Activated T-cell treated with anti-CD3 and anti-CD28 coated beads, Interleukin-2, amount 50 U/mL, for 72 hours (primary cell): ENCODE results near the gene SLC35A1. TPM values are rescaled to one million over a fixed set of nuclear protein-coding genes. Genes with fewer than 3 reads are reported as not detected.

Experiments
- ATAC-seq, 2 donors: fragments of 150-1000 bp; cut with Tn5 transposase; replicated peaks in 1 of 2; 2 replicates each; pipeline ENCODE4 v1.10.0; 2021; ENCODE audit warnings: moderate library complexity in 2 of 2, mild to moderate bottlenecking in 1 of 2
- DNase-seq, 2 donors: peaks; one replicate each; pipeline ENCODE4 v3.0.0; 2021 to 2022; ENCODE audit warnings: mixed read lengths in 1 of 2
- H3K27ac Mint-ChIP-seq: one replicate; pipeline ENCODE4 v1.8.0; 2022; ENCODE audit warnings: mild to moderate bottlenecking, moderate library complexity, mixed read lengths
- H3K27me3 Mint-ChIP-seq: one replicate; pipeline ENCODE4 v1.8.0; 2022; ENCODE audit warnings: low read depth, mixed read lengths
- H3K36me3 Mint-ChIP-seq, 2 donors: one replicate each; pipeline ENCODE4 v1.8.0; 2022; ENCODE audit warnings: mixed read lengths in 2 of 2, mild to moderate bottlenecking in 1 of 2; ENCODE audit not compliant: insufficient read depth in 2 of 2
- H3K4me1 Mint-ChIP-seq: one replicate; pipeline ENCODE4 v1.8.0; 2022; ENCODE audit warnings: low read depth, mixed read lengths
- H3K4me3 Mint-ChIP-seq, 2 donors: one replicate each; pipeline ENCODE4 v1.8.0; 2022; ENCODE audit warnings: mild to moderate bottlenecking in 2 of 2, mixed read lengths in 2 of 2, moderate library complexity in 2 of 2
- H3K9me3 Mint-ChIP-seq, 2 donors: one replicate each; pipeline ENCODE4 v1.8.0; 2022; ENCODE audit warnings: mixed read lengths in 2 of 2
- total RNA-seq, 2 donors: library from RNA; stranded (reverse); gene quantifications; one replicate each; pipeline ENCODE4 v1.2.3, GENCODE V29; 2022

Gene SLC35A1, protein sequence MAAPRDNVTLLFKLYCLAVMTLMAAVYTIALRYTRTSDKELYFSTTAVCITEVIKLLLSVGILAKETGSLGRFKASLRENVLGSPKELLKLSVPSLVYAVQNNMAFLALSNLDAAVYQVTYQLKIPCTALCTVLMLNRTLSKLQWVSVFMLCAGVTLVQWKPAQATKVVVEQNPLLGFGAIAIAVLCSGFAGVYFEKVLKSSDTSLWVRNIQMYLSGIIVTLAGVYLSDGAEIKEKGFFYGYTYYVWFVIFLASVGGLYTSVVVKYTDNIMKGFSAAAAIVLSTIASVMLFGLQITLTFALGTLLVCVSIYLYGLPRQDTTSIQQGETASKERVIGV
- 10 to 100 TPM; 12.7 to 14.7 TPM for total RNA-seq

DNA sequence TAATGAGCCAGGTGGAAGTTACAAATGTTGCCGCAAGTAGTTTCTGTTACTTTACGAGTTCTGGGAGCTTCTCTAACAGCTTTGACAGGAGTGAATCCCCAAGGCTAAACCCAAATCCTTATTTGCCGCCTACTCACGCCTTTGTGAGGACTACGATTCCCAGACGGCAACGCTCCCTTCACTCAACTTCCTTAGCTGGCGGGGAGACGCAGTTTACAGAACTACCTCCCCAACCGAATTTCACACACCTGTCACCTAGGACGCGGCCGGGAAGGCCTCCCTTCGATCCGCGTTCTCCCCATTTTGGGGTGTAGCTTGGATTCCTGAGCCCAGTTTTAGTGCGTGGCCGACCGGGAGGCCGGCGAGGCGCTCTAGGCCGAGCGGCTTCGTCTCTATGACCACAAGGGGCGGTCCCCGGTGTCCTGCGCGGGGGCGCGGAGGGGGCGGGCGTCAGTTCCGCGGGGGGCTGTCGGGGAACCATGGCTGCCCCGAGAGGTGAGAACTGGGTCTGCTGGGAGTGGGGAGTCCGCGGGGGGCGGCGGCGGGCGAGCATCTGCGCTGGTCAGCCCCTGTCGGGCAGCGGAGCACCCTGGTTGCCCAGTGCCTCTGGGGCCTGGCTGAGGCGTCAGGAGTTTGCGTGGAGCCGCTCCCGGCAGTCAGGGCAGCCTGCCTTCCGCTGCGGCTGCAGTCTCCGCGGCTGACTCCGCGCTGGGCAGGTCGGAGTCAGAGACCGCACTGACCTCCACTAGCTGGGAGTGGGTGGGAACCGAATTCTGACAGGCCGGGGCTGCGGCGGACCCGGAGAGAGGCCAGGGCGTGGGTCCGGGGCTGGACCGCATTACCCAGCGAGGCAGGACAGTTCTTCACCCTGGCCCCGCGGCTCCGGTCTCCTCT is at the start of gene SLC35A1:
SLC35A1 (plus strand) TSS at position 450 of the 894 bp plus-strand sequence; CDS start at position 480, 30 bp downstream.
- no peaks in the 10 kb centered on the region for H3K27me3 Mint-ChIP-seq
- peaks cover 0 to under 1% of the 10 kb centered on the region in 2 donors for H3K36me3 Mint-ChIP-seq
- H3K9me3 Mint-ChIP-seq = no peaks in the 10 kb centered on the region
- H3K4me1 Mint-ChIP-seq = peaks cover 30% of the 10 kb centered on the region
- DNase-seq = peak; percentile 89 to 91
- peak within 1 kb of the TSS; percentile 96 to 98 for H3K4me3 Mint-ChIP-seq
- ATAC-seq = peak; percentile 93
- H3K27ac Mint-ChIP-seq = peak within 1 kb of the TSS; percentile 97

DNA sequence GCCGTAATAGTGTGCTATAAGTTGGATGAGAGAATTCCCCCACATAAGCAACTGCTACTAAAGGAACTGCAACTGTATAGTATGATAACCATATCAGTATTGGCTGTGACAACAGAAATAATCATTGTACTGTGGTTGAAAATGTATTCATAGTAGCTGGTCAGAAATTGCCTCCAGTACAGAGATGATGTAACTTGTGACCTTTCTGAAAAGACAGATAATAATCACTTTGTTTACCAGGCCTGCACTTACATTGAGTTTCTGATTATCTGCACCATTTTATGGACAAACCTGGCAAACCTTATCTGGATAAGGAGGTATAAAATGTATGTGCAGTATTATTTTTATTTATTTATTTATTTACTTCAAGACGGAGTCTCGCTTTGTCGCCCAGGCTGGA is 46.0 kb upstream of the SLC35A1 start:
- H3K4me3 Mint-ChIP-seq = no peak overlapping the region
- no peaks in the 10 kb centered on the region for H3K27me3 Mint-ChIP-seq
- no peaks in the 10 kb centered on the region for H3K4me1 Mint-ChIP-seq
- DNase-seq (no peak), ATAC-seq (no peak)
- no peaks in the 10 kb centered on the region for H3K36me3 Mint-ChIP-seq
- H3K9me3 Mint-ChIP-seq = no peaks in the 10 kb centered on the region
- H3K27ac Mint-ChIP-seq = no peak overlapping the region

DNA sequence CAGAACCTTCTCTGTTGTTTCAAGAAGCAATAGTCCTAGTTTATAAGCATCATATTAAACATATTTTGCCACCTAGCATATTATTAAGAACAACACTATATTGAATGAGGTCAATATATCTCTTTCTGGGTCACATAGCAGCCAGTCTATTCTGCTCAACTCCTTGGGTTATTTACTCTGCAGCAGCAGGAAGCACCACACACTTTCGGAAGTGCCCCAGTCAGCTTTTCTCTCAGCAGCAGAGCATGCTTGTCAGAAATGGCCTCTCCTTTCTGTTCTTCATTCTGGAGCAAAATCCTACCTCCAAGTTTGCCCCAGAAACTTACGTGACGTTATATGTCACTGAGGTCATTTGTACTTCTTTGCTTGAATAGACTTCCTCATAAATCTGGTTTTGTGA is 42.3 kb upstream of the SLC35A1 start:
- H3K4me3 Mint-ChIP-seq = no peak overlapping the region
- no peaks in the 10 kb centered on the region for H3K9me3 Mint-ChIP-seq
- peaks cover 14% of the 10 kb centered on the region for H3K27me3 Mint-ChIP-seq
- no peaks in the 10 kb centered on the region for H3K4me1 Mint-ChIP-seq
- DNase-seq (no peak), ATAC-seq (no peak)
- no peak overlapping the region for H3K27ac Mint-ChIP-seq
- no peaks in the 10 kb centered on the region for H3K36me3 Mint-ChIP-seq

DNA sequence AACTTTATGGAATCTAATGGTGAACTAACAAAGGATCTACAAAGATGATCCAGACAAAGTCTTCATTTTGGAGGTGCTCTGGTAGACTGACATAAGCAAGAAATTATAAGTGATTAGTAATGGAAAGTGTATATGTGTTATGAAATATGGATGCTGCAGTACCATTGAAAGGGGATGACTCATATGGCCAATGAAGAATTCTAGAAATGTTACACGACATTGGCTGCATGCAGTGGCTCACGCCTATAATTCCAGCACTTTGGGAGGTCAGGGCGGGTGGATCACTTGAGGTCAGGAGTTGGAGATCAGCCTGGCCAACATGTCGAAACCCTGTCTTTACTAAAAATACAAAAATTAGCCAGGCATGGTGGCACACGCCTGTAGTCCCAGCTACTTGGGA is 41.5 kb upstream of the SLC35A1 start:
- Mint-ChIP-seq H3K27me3 (peaks cover 14% of the 10 kb centered on the region), H3K36me3 (no peaks in the 10 kb centered on the region), H3K9me3 (no peaks in the 10 kb centered on the region), H3K4me1 (no peaks in the 10 kb centered on the region), H3K4me3 (no peak overlapping the region), H3K27ac (no peak overlapping the region)
- no peak for ATAC-seq
- no peak for DNase-seq

DNA sequence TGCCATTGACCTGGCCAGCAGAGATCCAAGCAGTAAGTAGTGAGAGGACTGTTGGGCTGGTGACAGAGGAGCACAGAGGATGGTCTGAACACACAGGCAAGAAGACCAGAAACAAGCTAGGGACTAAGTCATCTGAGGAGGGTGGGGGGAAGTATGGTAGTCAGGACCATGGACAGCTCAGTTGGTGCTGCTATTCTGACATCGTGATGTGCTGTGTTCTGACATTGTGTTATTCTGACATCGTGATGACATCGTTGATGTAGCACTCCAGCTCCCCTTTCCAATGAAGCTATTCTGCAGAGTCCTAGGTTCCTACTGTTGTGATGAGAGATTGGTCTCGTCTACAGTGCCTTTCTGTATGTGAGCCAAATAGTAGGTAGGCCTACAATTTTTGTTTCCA is 36.3 kb upstream of the SLC35A1 start:
- ATAC-seq = peak in 1 of 2 donors; percentile 41
- no peak overlapping the region for H3K27ac Mint-ChIP-seq
- H3K36me3 Mint-ChIP-seq = peaks cover 0 to 2% of the 10 kb centered on the region in 2 donors
- peak; percentile 35 to 36 for DNase-seq
- peaks cover 14% of the 10 kb centered on the region for H3K27me3 Mint-ChIP-seq
- peaks cover 0 to 2% of the 10 kb centered on the region in 2 donors for H3K9me3 Mint-ChIP-seq
- H3K4me1 Mint-ChIP-seq = no peaks in the 10 kb centered on the region
- no peak overlapping the region for H3K4me3 Mint-ChIP-seq

DNA sequence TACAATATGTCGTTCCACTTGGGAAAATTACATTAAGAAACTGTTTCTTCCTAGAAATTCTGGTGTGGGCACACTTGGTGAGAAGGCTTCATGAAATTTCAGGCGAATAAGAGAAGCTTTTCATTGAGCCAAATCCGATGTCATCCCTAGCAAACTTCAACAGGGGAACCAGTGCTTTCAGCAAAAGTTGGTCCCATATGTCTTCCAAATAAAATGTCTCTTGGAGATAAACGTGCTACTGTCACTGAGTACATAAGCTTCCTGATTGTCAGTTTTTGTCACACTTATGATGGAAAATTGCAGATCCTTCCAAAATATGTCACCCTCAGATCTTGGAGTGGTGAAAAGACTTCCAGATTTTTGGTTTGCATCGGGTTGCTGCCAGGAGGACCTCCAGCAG is 31.1 kb upstream of the SLC35A1 start:
- peaks cover 10% of the 10 kb centered on the region for H3K27me3 Mint-ChIP-seq
- H3K27ac Mint-ChIP-seq = no peak overlapping the region
- DNase-seq = no peak

DNA sequence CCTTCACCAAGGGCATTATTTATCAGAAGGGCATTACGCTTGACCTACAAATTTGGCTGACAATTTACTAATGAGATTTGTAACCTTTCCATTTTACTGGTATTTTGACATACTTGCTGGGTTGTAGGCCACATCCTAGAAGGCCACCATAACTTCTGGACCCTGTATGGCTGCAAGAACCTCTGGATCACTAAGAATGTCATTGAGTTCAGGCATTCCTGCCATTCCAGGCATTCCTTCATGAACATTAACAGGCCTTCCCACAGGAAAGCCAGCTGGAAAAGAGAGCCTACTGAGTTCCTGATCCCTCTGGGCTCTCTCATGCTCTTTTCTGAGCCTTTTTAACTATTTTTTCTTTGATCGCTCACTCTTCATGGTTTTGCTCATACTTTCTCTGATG is 28.4 kb upstream of the SLC35A1 start:
- Mint-ChIP-seq H3K4me3 (no peak overlapping the region), H3K36me3 (peaks cover 0 to 2% of the 10 kb centered on the region in 2 donors), H3K4me1 (no peaks in the 10 kb centered on the region), H3K9me3 (peaks cover 0 to 2% of the 10 kb centered on the region in 2 donors), H3K27me3 (peaks cover 17% of the 10 kb centered on the region), H3K27ac (no peak overlapping the region)
- DNase-seq (no peak), ATAC-seq (no peak)

More for the DNA sequence above, 31.1 kb upstream of the SLC35A1 start:
- Mint-ChIP-seq H3K4me3 (no peak overlapping the region), H3K4me1 (no peaks in the 10 kb centered on the region), H3K36me3 (peaks cover 0 to 2% of the 10 kb centered on the region in 2 donors), H3K9me3 (peaks cover 0 to 2% of the 10 kb centered on the region in 2 donors)
- no peak for ATAC-seq

DNA sequence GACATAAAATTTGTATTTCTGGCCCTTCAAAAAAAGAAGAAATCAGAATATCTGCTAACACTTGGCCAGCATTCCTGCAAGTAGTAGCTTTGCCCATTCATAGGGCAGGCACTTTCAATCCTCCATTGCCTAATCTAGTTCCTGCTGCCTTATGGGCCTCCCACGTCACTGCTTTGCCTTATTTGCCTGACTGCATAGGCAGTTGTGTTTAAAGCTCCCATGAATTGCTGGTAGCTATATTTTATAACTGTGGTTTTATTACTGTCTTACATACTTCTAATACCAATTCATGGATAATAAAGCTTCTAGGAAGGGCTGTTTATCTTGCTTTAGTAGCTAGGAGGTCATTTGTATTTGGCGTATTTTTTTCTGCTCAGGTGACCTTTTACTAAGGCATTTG is 7.7 kb upstream of the SLC35A1 start:
- no peak for ATAC-seq
- no peak for DNase-seq
- Mint-ChIP-seq H3K27me3 (peaks cover 29% of the 10 kb centered on the region), H3K36me3 (no peaks in the 10 kb centered on the region), H3K4me3 (no peak overlapping the region), H3K9me3 (peaks cover 0 to 4% of the 10 kb centered on the region in 2 donors), H3K4me1 (no peaks in the 10 kb centered on the region), H3K27ac (no peak overlapping the region)

DNA sequence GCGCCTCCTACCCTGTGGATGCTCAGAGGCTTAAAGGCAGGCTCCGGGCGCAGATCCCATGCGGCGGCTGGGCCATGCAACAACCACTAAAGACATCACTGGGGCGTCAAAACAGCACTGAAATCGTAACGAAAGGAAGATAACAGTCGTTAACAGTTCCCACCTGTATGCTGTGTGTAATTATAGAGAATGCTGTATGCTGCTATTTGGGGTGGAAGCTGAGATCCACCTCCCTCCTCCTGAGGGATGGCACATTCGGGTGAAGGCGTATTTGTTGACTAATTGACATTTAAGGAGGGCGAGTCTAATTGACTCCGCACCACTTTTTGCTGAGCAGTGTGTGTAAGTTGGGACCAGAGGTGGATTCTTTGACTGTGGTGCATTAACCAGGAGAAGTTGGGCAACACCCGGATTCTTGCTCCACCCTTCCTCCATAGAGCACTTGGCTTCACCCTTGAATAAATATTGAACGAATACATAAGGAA is 687 bp downstream of the SLC35A1 start:
- H3K27ac Mint-ChIP-seq = peak overlapping the region; percentile 9
- DNase-seq (no peak), ATAC-seq (peak in 1 of 2 donors; percentile 77)
- peak overlapping the region; percentile 96 to 98 for H3K4me3 Mint-ChIP-seq
- H3K4me1 Mint-ChIP-seq = peaks cover 30% of the 10 kb centered on the region
- peaks cover 0 to 6% of the 10 kb centered on the region in 2 donors for H3K36me3 Mint-ChIP-seq
- no peaks in the 10 kb centered on the region for H3K9me3 Mint-ChIP-seq
- H3K27me3 Mint-ChIP-seq = no peaks in the 10 kb centered on the region

DNA sequence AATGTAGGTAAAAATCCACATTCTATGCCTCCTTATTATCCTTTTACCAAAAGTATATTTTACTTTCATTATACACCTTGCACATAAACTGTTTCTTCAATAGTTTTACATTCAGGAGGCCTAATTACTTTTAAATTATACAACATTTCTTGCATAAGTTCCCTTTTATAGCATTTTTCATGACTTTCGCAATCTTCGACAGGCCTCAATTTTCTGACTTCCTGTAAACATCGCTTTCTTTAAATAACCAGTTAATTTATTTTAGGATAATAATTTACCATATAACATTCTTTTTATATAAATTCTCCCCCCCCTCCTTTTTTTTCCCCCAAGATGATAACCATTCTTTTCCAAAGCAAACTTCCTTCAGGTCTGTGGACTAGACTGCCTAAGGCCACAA is 9.2 kb downstream of the SLC35A1 start:
- Mint-ChIP-seq H3K36me3 (peaks cover 3 to 11% of the 10 kb centered on the region in 2 donors), H3K9me3 (no peaks in the 10 kb centered on the region), H3K4me1 (peaks cover 20% of the 10 kb centered on the region), H3K27me3 (no peaks in the 10 kb centered on the region), H3K27ac (no peak overlapping the region), H3K4me3 (no peak overlapping the region)
- DNase-seq (no peak), ATAC-seq (no peak)

DNA sequence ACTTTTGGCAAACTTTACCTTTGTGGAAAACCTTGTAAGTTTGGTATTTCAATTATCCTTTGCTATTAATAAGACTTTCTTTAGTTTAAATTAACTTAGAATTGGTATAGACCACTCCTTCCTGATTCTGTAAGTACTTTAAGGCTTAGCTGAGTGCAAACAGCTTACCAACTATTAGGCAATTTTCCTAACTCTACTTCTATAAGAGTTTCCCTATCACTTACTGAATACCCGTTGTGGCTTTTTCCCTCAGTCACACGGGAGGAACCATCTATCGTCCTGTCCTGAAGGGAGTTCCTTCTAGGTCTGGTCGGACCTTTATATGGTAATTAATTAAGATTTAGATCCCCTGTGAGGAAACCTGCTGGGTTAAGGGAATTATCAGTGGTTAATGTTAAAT is 9.6 kb downstream of the SLC35A1 start:
- H3K9me3 Mint-ChIP-seq = no peaks in the 10 kb centered on the region
- ATAC-seq (no peak), DNase-seq (no peak)
- peaks cover 3 to 11% of the 10 kb centered on the region in 2 donors for H3K36me3 Mint-ChIP-seq
- no peak overlapping the region for H3K27ac Mint-ChIP-seq
- no peak overlapping the region for H3K4me3 Mint-ChIP-seq
- H3K27me3 Mint-ChIP-seq = no peaks in the 10 kb centered on the region
- H3K4me1 Mint-ChIP-seq = peaks cover 20% of the 10 kb centered on the region

DNA sequence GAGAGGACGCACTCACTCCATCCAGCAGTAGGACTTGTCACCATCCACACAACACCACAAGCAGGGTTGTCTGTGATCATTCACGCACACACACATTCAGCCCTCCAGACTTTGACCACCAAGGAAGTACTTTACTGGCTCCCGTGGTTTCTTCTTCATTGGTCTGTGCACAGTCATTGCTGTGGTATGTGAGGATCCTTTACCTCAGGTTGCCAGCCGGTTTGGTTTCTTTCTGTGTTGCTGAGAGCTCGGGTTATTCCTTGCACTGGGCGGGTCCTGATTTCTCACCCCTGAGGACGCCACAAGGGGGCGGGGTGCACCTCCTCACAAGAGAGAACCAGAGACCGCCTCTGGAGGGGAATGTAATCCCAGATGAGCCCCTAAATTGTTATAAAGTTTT is 11.2 kb downstream of the SLC35A1 start:
- H3K4me3 Mint-ChIP-seq = no peak overlapping the region
- DNase-seq (peak; percentile 12 to 20), ATAC-seq (peak; percentile 38 to 64)
- no peaks in the 10 kb centered on the region for H3K9me3 Mint-ChIP-seq
- no peaks in the 10 kb centered on the region for H3K27me3 Mint-ChIP-seq
- peaks cover 3 to 5% of the 10 kb centered on the region in 2 donors for H3K36me3 Mint-ChIP-seq
- no peak overlapping the region for H3K27ac Mint-ChIP-seq
- H3K4me1 Mint-ChIP-seq = peaks cover 20% of the 10 kb centered on the region

DNA sequence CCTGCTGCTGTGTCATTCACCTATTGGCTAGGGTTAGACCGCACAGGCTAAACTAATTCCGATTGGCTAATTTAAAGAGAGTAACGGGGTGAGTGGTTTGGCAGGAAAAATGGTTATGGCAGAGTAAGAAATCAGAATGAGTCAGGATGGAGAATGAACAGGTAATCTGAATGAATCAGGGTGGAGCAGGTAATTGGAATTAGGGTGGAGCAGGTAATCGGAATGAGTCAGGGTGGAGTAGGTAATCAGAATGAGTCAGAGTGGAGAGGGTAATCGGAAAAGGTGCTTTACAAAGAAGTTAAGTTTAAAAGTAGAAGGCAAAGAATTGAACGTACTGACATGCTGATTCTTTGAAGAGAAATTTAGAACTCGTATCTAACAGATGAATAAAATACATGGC is 11.7 kb downstream of the SLC35A1 start:
- Mint-ChIP-seq H3K4me3 (no peak overlapping the region), H3K9me3 (no peaks in the 10 kb centered on the region), H3K27ac (no peak overlapping the region), H3K27me3 (no peaks in the 10 kb centered on the region), H3K4me1 (peaks cover 20% of the 10 kb centered on the region), H3K36me3 (peaks cover 3 to 5% of the 10 kb centered on the region in 2 donors)
- DNase-seq (no peak), ATAC-seq (no peak)
